ENCODE results near the gene LSP1.

Gene LSP1

GRCh38 chr11:1858576-1858975 is 5.7 kb downstream of the LSP1 start:
- in situ Hi-C loops (cut with HindIII; ENCODE audit: low pct_unique_long_range_greater_than_20kb, low sequenced_read_pairs): no loop called here
- DNase-seq (ENCODE audit: low read depth in 1 of 2, low spot score in 1 of 2): no peak
- TF ChIP-seq JUND (IDR thresholded peaks at IDR 0.05; ENCODE audit: low read depth): no peak

GRCh38 chr11:1859004-1859403 is 6.1 kb downstream of the LSP1 start:
- TF ChIP-seq JUND (IDR thresholded peaks at IDR 0.05; ENCODE audit: low read depth): no peak
- DNase-seq (ENCODE audit: low read depth in 1 of 2, low spot score in 1 of 2): no peak
- in situ Hi-C loops (cut with HindIII; ENCODE audit: low pct_unique_long_range_greater_than_20kb, low sequenced_read_pairs): no loop called here

- no peak for DNase-seq (ENCODE audit: low read depth in 1 of 2, low spot score in 1 of 2)
- in situ Hi-C loops (cut with HindIII; ENCODE audit: low pct_unique_long_range_greater_than_20kb, low sequenced_read_pairs): no loop called here
- TF ChIP-seq JUND (IDR thresholded peaks at IDR 0.05; ENCODE audit: low read depth): no peak
Observed at GRCh38 chr11:1860108-1860507, 7.2 kb downstream of the LSP1 start.

GRCh38 chr11:1861435-1862411 is 8.8 kb downstream of the LSP1 start:
- TF ChIP-seq JUND (IDR thresholded peaks at IDR 0.05; ENCODE audit: low read depth): no peak
- DNase-seq (ENCODE audit: low read depth in 1 of 2, low spot score in 1 of 2): no peak
- in situ Hi-C loops (cut with HindIII; ENCODE audit: low pct_unique_long_range_greater_than_20kb, low sequenced_read_pairs): no loop called here

- in situ Hi-C loops (cut with HindIII; ENCODE audit: low pct_unique_long_range_greater_than_20kb, low sequenced_read_pairs): no loop called here
- DNase-seq (ENCODE audit: low read depth in 1 of 2, low spot score in 1 of 2): no peak
- no peak for TF ChIP-seq JUND (IDR thresholded peaks at IDR 0.05; ENCODE audit: low read depth)
Observed at GRCh38 chr11:1862588-1863351, 9.9 kb downstream of the LSP1 start.

- in situ Hi-C loops (cut with HindIII; ENCODE audit: low pct_unique_long_range_greater_than_20kb, low sequenced_read_pairs): no loop called here
- no peak for TF ChIP-seq JUND (IDR thresholded peaks at IDR 0.05; ENCODE audit: low read depth)
- peak in 1 of 2 experiments; percentile 41 for DNase-seq (ENCODE audit: low read depth in 1 of 2, low spot score in 1 of 2)
Observed at GRCh38 chr11:1863352-1864216, 10.7 kb downstream of the LSP1 start.

- no peak for DNase-seq (ENCODE audit: low read depth in 1 of 2, low spot score in 1 of 2)
- TF ChIP-seq JUND (IDR thresholded peaks at IDR 0.05; ENCODE audit: low read depth): no peak
- in situ Hi-C loops (cut with HindIII; ENCODE audit: low pct_unique_long_range_greater_than_20kb, low sequenced_read_pairs): no loop called here
Observed at GRCh38 chr11:1864231-1864630, 11.3 kb downstream of the LSP1 start.

GRCh38 chr11:1864831-1865665 is 12.2 kb downstream of the LSP1 start:
- in situ Hi-C loops (cut with HindIII; ENCODE audit: low pct_unique_long_range_greater_than_20kb, low sequenced_read_pairs): no loop called here
- DNase-seq (ENCODE audit: low read depth in 1 of 2, low spot score in 1 of 2): no peak
- no peak for TF ChIP-seq JUND (IDR thresholded peaks at IDR 0.05; ENCODE audit: low read depth)

GRCh38 chr11:1866226-1866625 is 13.3 kb downstream of the LSP1 start:
- in situ Hi-C loops (cut with HindIII; ENCODE audit: low pct_unique_long_range_greater_than_20kb, low sequenced_read_pairs): no loop called here
- no peak for TF ChIP-seq JUND (IDR thresholded peaks at IDR 0.05; ENCODE audit: low read depth)
- no peak for DNase-seq (ENCODE audit: low read depth in 1 of 2, low spot score in 1 of 2)

- in situ Hi-C loops (cut with HindIII; ENCODE audit: low pct_unique_long_range_greater_than_20kb, low sequenced_read_pairs): no loop called here
- DNase-seq (ENCODE audit: low read depth in 1 of 2, low spot score in 1 of 2): no peak
- TF ChIP-seq JUND (IDR thresholded peaks at IDR 0.05; ENCODE audit: low read depth): no peak
Observed at GRCh38 chr11:1866776-1867175, 13.9 kb downstream of the LSP1 start.

- DNase-seq (ENCODE audit: low read depth in 1 of 2, low spot score in 1 of 2): no peak
- in situ Hi-C loops (cut with HindIII; ENCODE audit: low pct_unique_long_range_greater_than_20kb, low sequenced_read_pairs): no loop called here
- TF ChIP-seq JUND (IDR thresholded peaks at IDR 0.05; ENCODE audit: low read depth): no peak
Observed at GRCh38 chr11:1867381-1867780, 14.5 kb downstream of the LSP1 start.

Measured in T47D (cell line).